ENCODE measurements around the gene ZNG1A.
"Not testable (repeated sequence)": the region's sequence is repeated elsewhere in the genome, so short reads cannot be mapped to it uniquely, and the experiment has no call there.

ZNG1A gene

GRCh38 chr9:93909-94308 is 84.9 kb downstream of the ZNG1A start:
- DNase-seq, result not testable (repeated sequence)

DNA sequence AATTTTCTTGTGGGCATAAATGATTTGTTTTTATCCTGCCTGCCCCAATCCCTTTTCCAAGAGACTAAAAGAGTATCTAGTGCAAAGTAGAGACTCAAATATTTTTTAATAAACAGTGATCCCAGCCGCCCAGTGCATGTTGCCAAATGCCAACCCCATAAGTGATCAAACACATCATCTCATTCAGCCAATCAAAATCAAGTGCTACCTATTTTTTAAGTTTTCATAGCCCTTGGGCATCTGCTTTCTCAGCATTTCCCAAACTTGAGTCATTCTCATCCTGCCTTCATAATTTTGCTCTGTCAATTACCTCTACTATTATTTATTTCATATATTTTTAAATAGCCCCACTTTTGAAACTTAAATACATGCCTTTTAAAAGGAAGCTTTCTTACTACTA is 88.0 kb downstream of the ZNG1A start:
- not testable (repeated sequence) for DNase-seq

- DNase-seq, result peak; percentile 27
These were observed 90.3 kb downstream of the ZNG1A start for GRCh38 chr9:88396-89037.

- DNase-seq, result not testable (repeated sequence)
These were observed 91.0 kb downstream of the ZNG1A start for GRCh38 chr9:87860-88259.

GRCh38 chr9:87105-87504 is 91.8 kb downstream of the ZNG1A start:
- DNase-seq, result not testable (repeated sequence)

- DNase-seq, result not testable (repeated sequence)
These were observed 92.2 kb downstream of the ZNG1A start for GRCh38 chr9:86697-87096.

GRCh38 chr9:82932-83689 is 95.7 kb downstream of the ZNG1A start:
- not testable (repeated sequence) for DNase-seq

DNA sequence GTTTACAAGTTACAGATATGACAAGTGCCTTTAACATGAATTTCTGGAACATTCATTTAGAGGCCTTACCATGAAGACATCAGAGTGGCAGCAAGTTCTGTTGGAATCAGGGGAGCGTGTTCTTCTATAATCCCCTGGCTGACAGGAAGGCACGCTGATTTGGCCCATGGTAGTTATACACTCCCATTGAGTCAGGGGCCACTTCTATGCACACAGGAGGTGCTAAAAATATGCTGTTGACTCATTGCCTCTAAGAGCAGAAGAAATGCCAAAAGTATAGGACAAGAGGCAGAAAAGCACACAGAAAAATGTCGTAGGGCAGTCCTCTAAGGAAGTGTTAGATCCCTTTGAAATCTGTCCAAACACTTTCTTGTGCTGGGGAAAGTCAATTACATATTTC is 100.5 kb downstream of the ZNG1A start:
- DNase-seq, result not testable (repeated sequence)

GRCh38 chr9:76389-76788 is 102.5 kb downstream of the ZNG1A start:
- not testable (repeated sequence) for DNase-seq

GRCh38 chr9:73900-74525 is 104.8 kb downstream of the ZNG1A start:
- not testable (repeated sequence) for DNase-seq

- peak; percentile 13 for DNase-seq
These were observed 105.6 kb downstream of the ZNG1A start for GRCh38 chr9:73076-73899.

All from NCI-H1092 treated with DMSO at 0.1 percent for 48 hours (cell line).